ENCODE data around the gene GJD2.

The GJD2 gene

DNA sequence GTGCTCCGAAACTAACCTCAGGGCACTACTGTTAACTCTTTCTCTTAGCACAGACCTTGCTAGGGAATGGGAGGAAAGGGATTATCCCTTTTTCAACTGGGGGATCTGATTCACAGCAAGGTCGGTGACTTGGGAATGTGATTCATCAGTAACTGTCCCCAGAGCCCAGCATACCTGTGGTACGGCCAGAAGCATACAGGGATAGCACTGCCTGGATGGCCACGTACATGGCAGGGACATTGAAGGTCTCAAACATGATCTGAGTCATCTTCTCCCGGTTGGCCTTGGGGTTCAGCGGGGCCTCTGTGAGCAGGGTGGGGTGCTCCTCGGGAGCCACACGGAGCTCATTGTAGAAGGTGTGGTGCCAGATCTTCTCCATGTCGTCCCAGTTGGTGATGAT lies 38.3 kb upstream of the GJD2 start:
- Histone ChIP-seq H3K9ac (ENCODE audit: low read length) (no peak overlapping the region), H3K27me3 (ENCODE audit: low read length) (no peaks in the 10 kb centered on the region; the same call in 1 of the 2 replicates), H3K79me2 (ENCODE audit: insufficient read depth, low read length) (no peaks in the 10 kb centered on the region), H3K27ac (ENCODE audit: low read depth, low read length) (no peak overlapping the region), H2AFZ (ENCODE audit: low read depth, low read length, severe bottlenecking) (no peak overlapping the region), H3K9me2 (replicated peaks; ENCODE audit: insufficient read depth, low read length) (no peaks in the 10 kb centered on the region), H3F3A (ENCODE audit: insufficient read depth) (no peaks in the 10 kb centered on the region), H3K36me3 (ENCODE audit: low read length) (no peaks in the 10 kb centered on the region), H3K4me2 (ENCODE audit: low read depth, low read length, poor library complexity, severe bottlenecking) (no peak overlapping the region), H4K20me1 (ENCODE audit: low read depth, low read length) (no peaks in the 10 kb centered on the region), H3K9me3 (ENCODE audit: insufficient read depth, low read length) (no peaks in the 10 kb centered on the region), H3K4me3 (ENCODE audit: insufficient read depth, low read length, poor library complexity, severe bottlenecking) (no peak overlapping the region)
- TF ChIP-seq EZH2phosphoT487 (conservative IDR thresholded peaks at IDR 0.05; ENCODE audit: low read length) (no peak), CTCF (IDR thresholded peaks at IDR 0.05; ENCODE audit: insufficient read depth, low read length, poor library complexity, severe bottlenecking) (no peak)

DNA sequence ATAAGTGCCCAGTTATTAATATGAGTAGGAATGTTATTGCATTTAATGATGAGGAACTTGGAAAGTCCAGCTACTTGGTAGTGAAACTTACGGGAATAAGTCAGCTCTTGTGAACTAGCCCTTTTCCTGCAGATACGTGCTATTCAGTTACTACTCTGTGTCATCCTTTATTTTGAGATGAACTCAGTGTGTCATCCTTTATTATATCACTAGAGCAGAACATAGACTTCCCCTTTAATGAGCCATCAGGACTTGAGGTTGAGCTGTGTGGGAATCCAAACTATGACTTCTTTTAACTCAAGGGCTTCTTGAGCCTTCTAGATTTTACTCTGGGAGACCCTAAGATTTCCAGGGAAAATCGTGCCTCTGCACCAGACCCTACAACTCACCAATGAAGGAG lies 36.9 kb upstream of the GJD2 start:
- no peak overlapping the region for H3K9ac ChIP-seq (ENCODE audit: low read length)

GRCh38 chr15:34790121-34790520 lies 35.3 kb upstream of the GJD2 start:
- no peak for TF ChIP-seq CTCF (IDR thresholded peaks at IDR 0.05; ENCODE audit: insufficient read depth, low read length, poor library complexity, severe bottlenecking)
- TF ChIP-seq EZH2phosphoT487 (conservative IDR thresholded peaks at IDR 0.05; ENCODE audit: low read length), result no peak
- H3K9me2 ChIP-seq (replicated peaks; ENCODE audit: insufficient read depth, low read length), result no peaks in the 10 kb centered on the region
- no peak overlapping the region for H3K27ac ChIP-seq (ENCODE audit: low read depth, low read length)
- no peak overlapping the region for H2AFZ ChIP-seq (ENCODE audit: low read depth, low read length, severe bottlenecking)
- H3F3A ChIP-seq (ENCODE audit: insufficient read depth), result no peaks in the 10 kb centered on the region
- no peaks in the 10 kb centered on the region for H3K36me3 ChIP-seq (ENCODE audit: low read length)
- no peak overlapping the region for H3K9ac ChIP-seq (ENCODE audit: low read length)
- no peaks in the 10 kb centered on the region for H3K79me2 ChIP-seq (ENCODE audit: insufficient read depth, low read length)
- H4K20me1 ChIP-seq (ENCODE audit: low read depth, low read length), result no peaks in the 10 kb centered on the region
- H3K27me3 ChIP-seq (ENCODE audit: low read length), result no peaks in the 10 kb centered on the region; the same call in 1 of the 2 replicates
- no peaks in the 10 kb centered on the region for H3K9me3 ChIP-seq (ENCODE audit: insufficient read depth, low read length)
- no peak overlapping the region for H3K4me2 ChIP-seq (ENCODE audit: low read depth, low read length, poor library complexity, severe bottlenecking)
- H3K4me3 ChIP-seq (ENCODE audit: insufficient read depth, low read length, poor library complexity, severe bottlenecking), result no peak overlapping the region

More for the DNA sequence above, 36.9 kb upstream of the GJD2 start:
- H3K9me2 ChIP-seq (replicated peaks; ENCODE audit: insufficient read depth, low read length), result no peaks in the 10 kb centered on the region
- H3K79me2 ChIP-seq (ENCODE audit: insufficient read depth, low read length), result no peaks in the 10 kb centered on the region
- H4K20me1 ChIP-seq (ENCODE audit: low read depth, low read length), result no peaks in the 10 kb centered on the region
- H3K27me3 ChIP-seq (ENCODE audit: low read length), result no peaks in the 10 kb centered on the region; the same call in 1 of the 2 replicates
- no peak overlapping the region for H3K4me3 ChIP-seq (ENCODE audit: insufficient read depth, low read length, poor library complexity, severe bottlenecking)
- H3K9me3 ChIP-seq (ENCODE audit: insufficient read depth, low read length), result no peaks in the 10 kb centered on the region
- no peaks in the 10 kb centered on the region for H3F3A ChIP-seq (ENCODE audit: insufficient read depth)
- H3K27ac ChIP-seq (ENCODE audit: low read depth, low read length), result no peak overlapping the region
- TF ChIP-seq CTCF (IDR thresholded peaks at IDR 0.05; ENCODE audit: insufficient read depth, low read length, poor library complexity, severe bottlenecking), result no peak
- no peak for TF ChIP-seq EZH2phosphoT487 (conservative IDR thresholded peaks at IDR 0.05; ENCODE audit: low read length)
- no peak overlapping the region for H3K4me2 ChIP-seq (ENCODE audit: low read depth, low read length, poor library complexity, severe bottlenecking)
- H2AFZ ChIP-seq (ENCODE audit: low read depth, low read length, severe bottlenecking), result no peak overlapping the region
- no peaks in the 10 kb centered on the region for H3K36me3 ChIP-seq (ENCODE audit: low read length)
